GM12874 (cell line): ENCODE results near the gene COL4A1.

ENCODE experiments used
- CTCF ChIP-seq: IDR thresholded peaks from 2 replicates; pipeline ENCODE4 v1.5.1; 2011; ENCODE audit warnings: low read depth, mild to moderate bottlenecking, control low read depth, low read length, moderate library complexity; ENCODE audit not compliant: insufficient read depth

The COL4A1 gene

GRCh38 chr13:110266431-110266809 lies 40.5 kb downstream of the COL4A1 start:
- TF ChIP-seq CTCF: no peak

- no peak for TF ChIP-seq CTCF
Observed at GRCh38 chr13:110265682-110266430, 41.1 kb downstream of the COL4A1 start.

- no peak for TF ChIP-seq CTCF
Observed at GRCh38 chr13:110265341-110265681, 41.6 kb downstream of the COL4A1 start.

GRCh38 chr13:110264685-110265275 lies 42.2 kb downstream of the COL4A1 start:
- TF ChIP-seq CTCF: no peak

- TF ChIP-seq CTCF: no peak
Observed at GRCh38 chr13:110263888-110264287, 43.1 kb downstream of the COL4A1 start.

- no peak for TF ChIP-seq CTCF
Observed at GRCh38 chr13:110263404-110263803, 43.6 kb downstream of the COL4A1 start.

- no peak for TF ChIP-seq CTCF
Observed at GRCh38 chr13:110262508-110263291, 44.3 kb downstream of the COL4A1 start.
